ENCODE measurements around the gene PLEKHG4B.
"Not testable (repeated sequence)": the region's sequence is repeated elsewhere in the genome, so short reads cannot be mapped to it uniquely, and the experiment has no call there.

Gene PLEKHG4B

DNA sequence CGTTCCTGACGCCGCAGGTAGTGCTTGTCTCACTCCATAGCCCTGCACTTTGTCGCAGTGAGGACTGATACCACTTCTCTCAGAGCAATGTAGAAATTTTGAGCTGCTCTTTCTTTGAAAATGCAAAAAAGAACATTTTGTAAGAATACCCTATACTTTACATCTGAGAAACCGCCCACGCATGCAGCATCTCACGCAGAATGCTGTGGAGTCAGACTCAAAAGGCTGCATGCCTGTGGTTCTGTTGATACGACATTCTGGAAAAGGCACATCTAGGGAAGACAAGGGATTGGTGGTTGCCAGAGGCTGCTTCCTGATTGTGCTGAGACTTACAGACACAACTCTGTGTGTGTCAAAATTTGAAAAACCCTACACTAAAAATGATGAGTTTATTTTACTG, 146.0 kb downstream of the PLEKHG4B start:
- H3K9me2 ChIP-seq (replicated peaks; ENCODE audit: insufficient read depth, low read length); DNase-seq; H2AFZ ChIP-seq (ENCODE audit: low read length); H3K27ac ChIP-seq (ENCODE audit: low read length); H3K4me3 ChIP-seq (ENCODE audit: low read length); H3F3A ChIP-seq (ENCODE audit: insufficient read depth, low read length); H4K20me1 ChIP-seq (ENCODE audit: insufficient read depth, low read length); H3K9ac ChIP-seq (ENCODE audit: low read length); H3K4me1 ChIP-seq (ENCODE audit: low read length); H3K4me2 ChIP-seq (ENCODE audit: low read depth, low read length); H3K9me3 ChIP-seq (replicated peaks; ENCODE audit: insufficient read depth, low read length); H3K27me3 ChIP-seq (replicated peaks; ENCODE audit: insufficient read depth, low read length): not testable (repeated sequence)
- Histone ChIP-seq H3K36me3 (replicated peaks; ENCODE audit: insufficient read depth, low read length) (peaks cover 21% of the 10 kb centered on the region), H3K79me2 (ENCODE audit: low read length) (peaks cover 56% of the 10 kb centered on the region)

Measured in MM.1S (cell line).